ENCODE results near the gene TTC29. TPM values are rescaled to one million over a fixed set of nuclear protein-coding genes. Genes with fewer than 3 reads are reported as not detected.

TTC29 gene
- total RNA-seq, 1 donor from 2014 or later = not detected

- peaks cover 2% of the 10 kb centered on the region for H3K27me3 ChIP-seq (ENCODE audit: control insufficient read depth, insufficient read depth, low read length)
- DNase-seq (ENCODE audit: low read depth) (no peak), FAIRE-seq (no peak)
- no peak overlapping the region for H3K4me3 ChIP-seq (ENCODE audit: low read depth, low read length)
- TF ChIP-seq, protein P1, sequence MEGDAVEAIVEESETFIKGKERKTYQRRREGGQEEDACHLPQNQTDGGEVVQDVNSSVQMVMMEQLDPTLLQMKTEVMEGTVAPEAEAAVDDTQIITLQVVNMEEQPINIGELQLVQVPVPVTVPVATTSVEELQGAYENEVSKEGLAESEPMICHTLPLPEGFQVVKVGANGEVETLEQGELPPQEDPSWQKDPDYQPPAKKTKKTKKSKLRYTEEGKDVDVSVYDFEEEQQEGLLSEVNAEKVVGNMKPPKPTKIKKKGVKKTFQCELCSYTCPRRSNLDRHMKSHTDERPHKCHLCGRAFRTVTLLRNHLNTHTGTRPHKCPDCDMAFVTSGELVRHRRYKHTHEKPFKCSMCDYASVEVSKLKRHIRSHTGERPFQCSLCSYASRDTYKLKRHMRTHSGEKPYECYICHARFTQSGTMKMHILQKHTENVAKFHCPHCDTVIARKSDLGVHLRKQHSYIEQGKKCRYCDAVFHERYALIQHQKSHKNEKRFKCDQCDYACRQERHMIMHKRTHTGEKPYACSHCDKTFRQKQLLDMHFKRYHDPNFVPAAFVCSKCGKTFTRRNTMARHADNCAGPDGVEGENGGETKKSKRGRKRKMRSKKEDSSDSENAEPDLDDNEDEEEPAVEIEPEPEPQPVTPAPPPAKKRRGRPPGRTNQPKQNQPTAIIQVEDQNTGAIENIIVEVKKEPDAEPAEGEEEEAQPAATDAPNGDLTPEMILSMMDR (IDR thresholded peaks at IDR 0.05; ENCODE audit: insufficient read depth, low read length, severe bottlenecking) = no peak
- no peaks in the 10 kb centered on the region for H3K36me3 ChIP-seq (ENCODE audit: control insufficient read depth, insufficient read depth, low read length)
Measured at GRCh38 chr4:146972036-146972435, 26.4 kb upstream of the TTC29 start.

DNA sequence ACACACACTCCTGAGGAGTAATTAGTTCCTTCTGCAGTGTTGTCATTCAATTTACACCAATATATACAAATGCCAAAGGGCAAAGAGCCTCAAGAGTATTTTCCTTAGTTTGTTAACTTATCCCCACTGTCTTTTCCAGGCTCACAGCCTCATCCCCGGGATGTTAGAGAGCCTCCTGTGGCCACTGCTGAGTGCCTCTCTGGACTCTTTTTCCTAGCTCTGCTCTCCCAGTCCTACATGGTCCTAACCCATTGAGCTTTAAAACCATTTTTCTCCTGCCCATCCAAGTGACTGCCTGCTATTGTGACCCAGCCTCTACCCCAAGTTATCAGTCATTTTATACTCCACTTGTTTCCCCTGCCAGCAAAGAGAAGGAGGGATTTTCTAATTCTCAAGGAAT is 23.5 kb upstream of the TTC29 start:
- no peaks in the 10 kb centered on the region for H3K36me3 ChIP-seq (ENCODE audit: control insufficient read depth, insufficient read depth, low read length)
- no peak for DNase-seq (ENCODE audit: low read depth)
- H3K27me3 ChIP-seq (ENCODE audit: control insufficient read depth, insufficient read depth, low read length) = peaks cover 2% of the 10 kb centered on the region
- FAIRE-seq = no peak
- TF ChIP-seq, protein P1 (IDR thresholded peaks at IDR 0.05; ENCODE audit: insufficient read depth, low read length, severe bottlenecking) = no peak
- H3K4me3 ChIP-seq (ENCODE audit: low read depth, low read length) = no peak overlapping the region

DNA sequence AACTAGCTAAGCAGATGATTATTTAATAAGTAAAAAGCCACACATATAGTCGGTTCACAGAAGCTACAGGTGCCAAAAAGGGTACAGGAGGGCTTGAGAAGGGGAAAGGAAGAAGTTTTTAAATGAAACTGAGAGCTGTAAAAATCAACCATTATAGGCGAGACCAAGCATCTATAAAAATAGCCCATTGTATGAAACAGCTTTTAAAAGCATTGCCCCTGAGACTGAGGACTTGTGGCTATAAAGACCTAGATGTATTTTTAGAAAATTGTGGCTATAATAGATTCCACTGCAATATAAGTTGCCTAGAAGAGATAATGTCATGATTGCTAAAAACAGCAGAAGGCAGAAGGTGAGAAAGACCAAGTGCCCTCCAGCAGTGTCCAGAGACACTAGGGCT is 15.0 kb upstream of the TTC29 start:
- no peak overlapping the region for H3K4me3 ChIP-seq (ENCODE audit: low read depth, low read length)
- FAIRE-seq (no peak), DNase-seq (ENCODE audit: low read depth) (no peak)
- TF ChIP-seq, protein P1 (IDR thresholded peaks at IDR 0.05; ENCODE audit: insufficient read depth, low read length, severe bottlenecking) = no peak
- H3K36me3 ChIP-seq (ENCODE audit: control insufficient read depth, insufficient read depth, low read length) = no peaks in the 10 kb centered on the region
- H3K27me3 ChIP-seq (ENCODE audit: control insufficient read depth, insufficient read depth, low read length) = peaks cover 4% of the 10 kb centered on the region

DNA sequence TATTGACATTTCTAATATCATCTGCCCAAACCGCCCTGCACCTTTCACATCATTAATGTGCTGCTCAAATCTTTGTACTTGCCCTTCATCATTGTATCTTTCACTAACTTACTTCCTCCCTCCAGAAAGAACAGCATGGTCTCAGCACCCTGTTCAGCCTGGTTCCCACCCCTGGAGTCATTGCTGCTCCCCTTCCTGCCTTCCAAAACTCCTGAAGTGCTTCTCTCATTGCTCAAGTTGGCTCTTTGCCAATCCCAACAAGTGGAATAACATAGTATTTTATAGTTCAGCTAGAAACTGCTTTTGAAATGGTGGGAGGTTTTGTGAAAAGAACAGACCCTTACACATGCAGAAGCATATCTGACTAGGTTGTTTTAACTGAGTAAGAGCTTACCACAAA is 14.0 kb upstream of the TTC29 start:
- TF ChIP-seq, protein P1 (IDR thresholded peaks at IDR 0.05; ENCODE audit: insufficient read depth, low read length, severe bottlenecking) = no peak
- Histone ChIP-seq H3K27me3 (ENCODE audit: control insufficient read depth, insufficient read depth, low read length) (peaks cover 4% of the 10 kb centered on the region), H3K36me3 (ENCODE audit: control insufficient read depth, insufficient read depth, low read length) (no peaks in the 10 kb centered on the region), H3K4me3 (ENCODE audit: low read depth, low read length) (no peak overlapping the region)
- no peak for FAIRE-seq
- DNase-seq (ENCODE audit: low read depth) = no peak

DNA sequence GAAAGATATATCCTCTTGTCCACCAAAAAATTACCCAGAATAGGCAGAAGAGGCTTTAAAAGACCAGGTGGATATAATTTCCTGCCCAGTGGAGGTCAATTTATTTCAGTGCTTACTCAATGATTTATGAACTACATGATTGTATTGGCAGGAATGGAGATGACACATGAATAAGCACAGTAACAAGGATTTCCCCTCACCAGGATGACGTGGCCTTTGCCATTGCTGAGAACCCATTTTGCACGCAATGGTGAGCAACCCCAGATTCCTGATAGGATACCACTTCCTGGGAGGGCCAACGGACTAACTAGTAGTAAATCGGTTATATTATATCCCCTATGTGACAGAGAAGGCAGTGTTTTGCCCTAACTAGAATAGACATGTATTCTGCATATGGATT is 11.6 kb upstream of the TTC29 start:
- FAIRE-seq (no peak), DNase-seq (ENCODE audit: low read depth) (peak; percentile 68)
- TF ChIP-seq, protein P1 (IDR thresholded peaks at IDR 0.05; ENCODE audit: insufficient read depth, low read length, severe bottlenecking) = no peak

DNA sequence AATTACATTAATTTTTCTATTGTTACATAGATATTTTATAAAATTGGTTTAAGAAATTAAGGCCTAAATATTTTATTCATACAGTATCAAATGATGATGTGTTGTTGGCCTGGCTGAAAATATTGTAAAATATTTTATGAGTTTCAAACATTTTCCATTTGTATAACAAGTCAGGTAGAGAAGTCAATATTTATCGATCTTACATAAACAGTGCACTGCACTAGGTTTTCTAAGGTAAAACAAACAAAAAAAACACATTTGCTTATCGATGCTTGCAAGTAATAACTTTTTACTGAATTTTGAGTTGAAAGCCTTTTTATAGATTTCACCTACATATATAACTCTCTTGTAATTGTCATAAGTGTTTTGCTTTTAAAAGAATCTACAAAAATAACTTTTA is 7.2 kb upstream of the TTC29 start:
- FAIRE-seq = no peak
- TF ChIP-seq, protein P1 (IDR thresholded peaks at IDR 0.05; ENCODE audit: insufficient read depth, low read length, severe bottlenecking) = no peak
- no peak overlapping the region for H3K4me3 ChIP-seq (ENCODE audit: low read depth, low read length)
- H3K36me3 ChIP-seq (ENCODE audit: control insufficient read depth, insufficient read depth, low read length) = no peaks in the 10 kb centered on the region
- H3K27me3 ChIP-seq (ENCODE audit: control insufficient read depth, insufficient read depth, low read length) = peaks cover 4% of the 10 kb centered on the region
- DNase-seq (ENCODE audit: low read depth) = no peak

More for the DNA sequence above, 11.6 kb upstream of the TTC29 start:
- peaks cover 4% of the 10 kb centered on the region for H3K27me3 ChIP-seq (ENCODE audit: control insufficient read depth, insufficient read depth, low read length)
- H3K4me3 ChIP-seq (ENCODE audit: low read depth, low read length) = no peak overlapping the region
- H3K36me3 ChIP-seq (ENCODE audit: control insufficient read depth, insufficient read depth, low read length) = no peaks in the 10 kb centered on the region

Measured in bronchial epithelial cell (primary cell).